GM19452 (cell line): ENCODE results near the gene CDK15.
A peak's percentile ranks its signal among the peaks of the same experiment; 100 is the strongest.
"Not testable (repeated sequence)": the region's sequence is repeated elsewhere in the genome, so short reads cannot be mapped to it uniquely, and the experiment has no call there.

Experiments used
- ATAC-seq: cut with Tn5 transposase; IDR thresholded peaks from one replicate; pipeline ENCODE4 v1.9.1; 2021; ENCODE audit not compliant: unreplicated experiment

CDK15 gene

GRCh38 chr2:201828220-201828619, 21.9 kb downstream of the CDK15 start:
- no peak for ATAC-seq

- no peak for ATAC-seq
These were observed 24.3 kb downstream of the CDK15 start for GRCh38 chr2:201830666-201831065.

- ATAC-seq, result no peak
These were observed 25.1 kb downstream of the CDK15 start for GRCh38 chr2:201831469-201831868.

GRCh38 chr2:201833781-201834180, 27.4 kb downstream of the CDK15 start:
- no peak for ATAC-seq

GRCh38 chr2:201835066-201835465, 28.7 kb downstream of the CDK15 start:
- ATAC-seq, result no peak

GRCh38 chr2:201837391-201837790, 31.1 kb downstream of the CDK15 start:
- no peak for ATAC-seq

- no peak for ATAC-seq
These were observed 31.6 kb downstream of the CDK15 start for GRCh38 chr2:201837824-201838431.

- no peak for ATAC-seq
These were observed 33.4 kb downstream of the CDK15 start for GRCh38 chr2:201839727-201840126.

- no peak for ATAC-seq
These were observed 34.4 kb downstream of the CDK15 start for GRCh38 chr2:201840726-201841125.

- ATAC-seq, result no peak
These were observed 36.0 kb downstream of the CDK15 start for GRCh38 chr2:201842131-201842860.

- ATAC-seq, result not testable (repeated sequence)
These were observed 38.6 kb downstream of the CDK15 start for GRCh38 chr2:201844922-201845321.

GRCh38 chr2:201847481-201847880, 41.1 kb downstream of the CDK15 start:
- no peak for ATAC-seq

- ATAC-seq, result no peak
These were observed 46.1 kb downstream of the CDK15 start for GRCh38 chr2:201852462-201852861.

- no peak for ATAC-seq
These were observed 46.6 kb downstream of the CDK15 start for GRCh38 chr2:201852878-201853415.

- no peak for ATAC-seq
These were observed 48.0 kb downstream of the CDK15 start for GRCh38 chr2:201854221-201854801.

GRCh38 chr2:201854841-201855240, 48.5 kb downstream of the CDK15 start:
- no peak for ATAC-seq

GRCh38 chr2:201855356-201855755, 49.0 kb downstream of the CDK15 start:
- no peak for ATAC-seq

GRCh38 chr2:201857326-201857725, 51.0 kb downstream of the CDK15 start:
- ATAC-seq, result no peak

- no peak for ATAC-seq
These were observed 52.2 kb downstream of the CDK15 start for GRCh38 chr2:201858281-201859184.

GRCh38 chr2:201859949-201860348, 53.6 kb downstream of the CDK15 start:
- no peak for ATAC-seq

GRCh38 chr2:201860636-201861066, 54.3 kb downstream of the CDK15 start:
- ATAC-seq, result peak; percentile 72
